ENCODE measurements around the gene CPE. TPM values are rescaled to one million over a fixed set of nuclear protein-coding genes. Genes with fewer than 3 reads are reported as not detected.

Gene CPE
- polyA plus RNA-seq, 1 donor (not counting 4 experiments of a cell fraction or from before 2014, with no cell fraction given), result 1.9 TPM

DNA sequence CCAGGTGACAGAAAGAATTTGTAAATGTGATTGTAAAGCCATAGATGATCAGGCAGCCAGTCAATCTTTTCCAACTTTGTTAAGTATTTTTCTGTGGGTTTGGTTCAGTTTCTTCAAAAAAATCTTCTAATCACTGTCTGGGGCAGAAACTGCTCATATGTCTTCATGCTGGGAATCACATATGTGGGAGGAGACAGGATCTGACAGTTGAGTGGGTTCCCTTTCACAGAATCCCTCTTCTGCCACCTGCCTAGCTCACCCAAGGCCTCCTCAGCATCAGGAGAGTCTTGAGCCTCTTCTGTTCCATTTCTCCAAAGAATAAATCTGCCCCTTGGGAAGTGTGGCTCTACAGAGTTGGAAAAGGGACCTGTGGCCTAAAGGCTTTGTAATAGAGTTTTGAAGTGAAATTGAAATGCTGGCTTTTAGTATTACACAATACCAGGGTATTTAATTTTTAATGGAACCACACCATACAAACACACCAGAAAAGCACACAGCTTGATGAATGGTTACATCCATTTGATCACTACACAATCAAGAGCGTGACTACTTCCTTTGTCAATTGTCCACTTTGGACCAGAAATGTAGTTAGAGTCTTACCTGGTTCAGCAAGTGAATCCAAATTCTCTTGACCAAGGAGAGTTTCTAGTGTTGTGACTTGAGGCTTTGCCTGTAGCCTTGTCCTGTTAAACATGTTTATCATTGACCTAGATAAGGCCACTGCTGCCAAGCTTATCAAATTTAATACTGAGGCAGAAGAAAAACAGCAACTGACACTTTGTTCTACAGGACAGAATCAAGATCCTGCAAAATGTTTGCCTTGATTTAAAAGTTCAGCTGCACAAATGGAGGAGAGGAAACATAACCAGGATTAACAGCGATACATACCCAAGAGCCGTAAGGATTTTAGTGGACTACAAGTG is 30.9 kb upstream of the CPE start:
- no peaks in the 10 kb centered on the region for H4K20me1 ChIP-seq (ENCODE audit: control insufficient read depth, extremely low read depth, insufficient read depth, low read length)
- dilution Hi-C loops (cut with MboI; ENCODE audit: extremely low pct_ligation_motif_present, low sequenced_read_pairs), result loop anchor here (25.0 kb wide), 1 partner anchor 114 kb away; no protein-coding TSS in a partner anchor

DNA sequence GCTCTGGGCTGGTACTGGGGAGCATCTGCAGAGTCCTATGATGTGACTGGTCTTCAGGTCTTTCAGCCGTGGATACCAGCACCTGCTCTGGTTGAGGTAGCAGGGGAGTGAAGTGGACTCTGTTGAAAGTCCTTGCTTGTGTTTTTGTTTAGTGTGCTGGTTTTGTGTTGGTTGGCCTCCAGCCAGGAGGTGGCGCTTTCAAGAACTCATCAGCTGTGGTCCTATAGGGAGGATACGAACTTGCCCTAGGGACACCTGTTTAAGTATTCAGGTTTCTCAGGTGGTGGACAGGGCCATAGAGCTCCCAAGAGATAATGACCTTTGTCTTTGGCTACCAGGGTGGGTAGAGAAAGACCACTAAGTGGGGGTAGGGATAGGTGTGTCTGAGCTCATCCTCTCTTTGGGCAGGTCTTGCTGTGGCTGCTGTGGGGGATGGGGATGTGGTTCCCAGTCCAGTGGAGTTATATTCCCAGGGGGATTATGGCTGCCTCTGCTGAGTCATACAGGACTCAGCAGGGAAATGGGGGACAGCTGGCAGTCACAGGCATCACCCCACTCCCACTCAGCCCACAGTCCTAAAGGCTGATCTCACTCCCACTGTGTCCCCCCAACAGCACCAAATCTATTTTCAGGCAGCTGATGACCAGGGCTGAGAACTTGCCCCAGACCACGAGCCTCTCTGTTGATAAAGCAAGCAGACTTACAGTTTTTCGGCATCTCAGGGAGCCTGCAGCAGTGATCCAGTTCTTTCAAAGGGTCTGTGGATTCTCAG is 27.3 kb upstream of the CPE start:
- no peak for TF ChIP-seq EZH2 (IDR thresholded peaks at IDR 0.05; ENCODE audit: low read length)
- TF ChIP-seq, protein P1, sequence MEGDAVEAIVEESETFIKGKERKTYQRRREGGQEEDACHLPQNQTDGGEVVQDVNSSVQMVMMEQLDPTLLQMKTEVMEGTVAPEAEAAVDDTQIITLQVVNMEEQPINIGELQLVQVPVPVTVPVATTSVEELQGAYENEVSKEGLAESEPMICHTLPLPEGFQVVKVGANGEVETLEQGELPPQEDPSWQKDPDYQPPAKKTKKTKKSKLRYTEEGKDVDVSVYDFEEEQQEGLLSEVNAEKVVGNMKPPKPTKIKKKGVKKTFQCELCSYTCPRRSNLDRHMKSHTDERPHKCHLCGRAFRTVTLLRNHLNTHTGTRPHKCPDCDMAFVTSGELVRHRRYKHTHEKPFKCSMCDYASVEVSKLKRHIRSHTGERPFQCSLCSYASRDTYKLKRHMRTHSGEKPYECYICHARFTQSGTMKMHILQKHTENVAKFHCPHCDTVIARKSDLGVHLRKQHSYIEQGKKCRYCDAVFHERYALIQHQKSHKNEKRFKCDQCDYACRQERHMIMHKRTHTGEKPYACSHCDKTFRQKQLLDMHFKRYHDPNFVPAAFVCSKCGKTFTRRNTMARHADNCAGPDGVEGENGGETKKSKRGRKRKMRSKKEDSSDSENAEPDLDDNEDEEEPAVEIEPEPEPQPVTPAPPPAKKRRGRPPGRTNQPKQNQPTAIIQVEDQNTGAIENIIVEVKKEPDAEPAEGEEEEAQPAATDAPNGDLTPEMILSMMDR (optimal IDR thresholded peaks at IDR 0.05 in 1 of 3, IDR thresholded peaks at IDR 0.05 in 1 of 3, conservative IDR thresholded peaks at IDR 0.05 in 1 of 3; ENCODE audit: extremely low read depth in 1 of 3, insufficient read depth in 2 of 3, low read length in 3 of 3), result no peak
- Histone ChIP-seq H3K4me3 (ENCODE audit: control insufficient read depth in 2 of 3, extremely low read depth in 1 of 3, insufficient read depth in 2 of 3, low read depth in 1 of 3, low read length in 3 of 3) (no peak overlapping the region), H3K4me2 (ENCODE audit: control insufficient read depth, extremely low read depth, insufficient read depth, low read depth, low read length) (no peak overlapping the region), H2AFZ (ENCODE audit: control insufficient read depth, low read length) (no peak overlapping the region), H3K36me3 (ENCODE audit: control insufficient read depth in 2 of 2, extremely low read depth in 1 of 2, insufficient read depth in 2 of 2, low read length in 2 of 2) (no peaks in the 10 kb centered on the region), H3K4me1 (ENCODE audit: control insufficient read depth, extremely low read depth, insufficient read depth, low read length) (no peaks in the 10 kb centered on the region), H3K27ac (ENCODE audit: control insufficient read depth, insufficient read depth, low read length) (no peak overlapping the region), H3K9me3 (ENCODE audit: control insufficient read depth, low read depth, low read length) (no peaks in the 10 kb centered on the region), H3K79me2 (ENCODE audit: control insufficient read depth, insufficient read depth, low read length) (no peaks in the 10 kb centered on the region), H3K27me3 (ENCODE audit: control insufficient read depth, extremely low read depth, insufficient read depth, low read length) (no peaks in the 10 kb centered on the region), H4K20me1 (ENCODE audit: control insufficient read depth, extremely low read depth, insufficient read depth, low read length) (no peaks in the 10 kb centered on the region), H3K9me1 (ENCODE audit: control insufficient read depth, extremely low read depth, insufficient read depth, low read length) (no peaks in the 10 kb centered on the region), H3K9ac (ENCODE audit: control insufficient read depth, extremely low read depth, insufficient read depth, low read length) (no peak overlapping the region)
- dilution Hi-C loops (cut with MboI; ENCODE audit: extremely low pct_ligation_motif_present, low sequenced_read_pairs), result no loop called here
- FAIRE-seq, result no peak
- DNase-seq (ENCODE audit: low read depth, low spot score), result no peak

More for the DNA sequence above, 30.9 kb upstream of the CPE start:
- FAIRE-seq (no peak), DNase-seq (ENCODE audit: low read depth, low spot score) (no peak)
- Histone ChIP-seq H3K27me3 (ENCODE audit: control insufficient read depth, extremely low read depth, insufficient read depth, low read length) (no peaks in the 10 kb centered on the region), H3K9me3 (ENCODE audit: control insufficient read depth, low read depth, low read length) (no peaks in the 10 kb centered on the region), H3K9me1 (ENCODE audit: control insufficient read depth, extremely low read depth, insufficient read depth, low read length) (no peaks in the 10 kb centered on the region), H3K9ac (ENCODE audit: control insufficient read depth, extremely low read depth, insufficient read depth, low read length) (no peak overlapping the region), H3K4me1 (ENCODE audit: control insufficient read depth, extremely low read depth, insufficient read depth, low read length) (no peaks in the 10 kb centered on the region), H2AFZ (ENCODE audit: control insufficient read depth, low read length) (no peak overlapping the region), H3K4me3 (ENCODE audit: control insufficient read depth in 2 of 3, extremely low read depth in 1 of 3, insufficient read depth in 2 of 3, low read depth in 1 of 3, low read length in 3 of 3) (no peak overlapping the region), H3K27ac (ENCODE audit: control insufficient read depth, insufficient read depth, low read length) (no peak overlapping the region), H3K4me2 (ENCODE audit: control insufficient read depth, extremely low read depth, insufficient read depth, low read depth, low read length) (no peak overlapping the region), H3K36me3 (ENCODE audit: control insufficient read depth in 2 of 2, extremely low read depth in 1 of 2, insufficient read depth in 2 of 2, low read length in 2 of 2) (no peaks in the 10 kb centered on the region), H3K79me2 (ENCODE audit: control insufficient read depth, insufficient read depth, low read length) (no peaks in the 10 kb centered on the region)
- no peak for TF ChIP-seq EZH2 (IDR thresholded peaks at IDR 0.05; ENCODE audit: low read length)
- TF ChIP-seq, protein P1 (optimal IDR thresholded peaks at IDR 0.05 in 1 of 3, IDR thresholded peaks at IDR 0.05 in 1 of 3, conservative IDR thresholded peaks at IDR 0.05 in 1 of 3; ENCODE audit: extremely low read depth in 1 of 3, insufficient read depth in 2 of 3, low read length in 3 of 3), result no peak

All from keratinocyte (primary cell).